ENCODE data around the gene GPD2.
"Not testable (repeated sequence)": the region's sequence is repeated elsewhere in the genome, so short reads cannot be mapped to it uniquely, and the experiment has no call there.

GPD2 gene

GRCh38 chr2:156474401-156474800, 38.2 kb downstream of the GPD2 start:
- no peak for DNase-seq (ENCODE audit: low spot score)

GRCh38 chr2:156476021-156476849, 40.1 kb downstream of the GPD2 start:
- DNase-seq (ENCODE audit: low spot score), result no peak

- no peak for DNase-seq (ENCODE audit: low spot score)
Observed at GRCh38 chr2:156476850-156477206, 40.6 kb downstream of the GPD2 start.

- no peak for DNase-seq (ENCODE audit: low spot score)
Observed at GRCh38 chr2:156480376-156480775, 44.2 kb downstream of the GPD2 start.

GRCh38 chr2:156481312-156481711, 45.1 kb downstream of the GPD2 start:
- DNase-seq (ENCODE audit: low spot score), result no peak

- DNase-seq (ENCODE audit: low spot score), result no peak
Observed at GRCh38 chr2:156483741-156484173, 47.6 kb downstream of the GPD2 start.

- DNase-seq (ENCODE audit: low spot score), result no peak
Observed at GRCh38 chr2:156486147-156486546, 50.0 kb downstream of the GPD2 start.

- no peak for DNase-seq (ENCODE audit: low spot score)
Observed at GRCh38 chr2:156486614-156487013, 50.4 kb downstream of the GPD2 start.

- DNase-seq (ENCODE audit: low spot score), result no peak
Observed at GRCh38 chr2:156489195-156489594, 53.0 kb downstream of the GPD2 start.

- no peak for DNase-seq (ENCODE audit: low spot score)
Observed at GRCh38 chr2:156489750-156490465, 53.7 kb downstream of the GPD2 start.

- DNase-seq (ENCODE audit: low spot score), result no peak
Observed at GRCh38 chr2:156490466-156490840, 54.3 kb downstream of the GPD2 start.

- DNase-seq (ENCODE audit: low spot score), result no peak
Observed at GRCh38 chr2:156491176-156491575, 55.0 kb downstream of the GPD2 start.

GRCh38 chr2:156492979-156493378, 56.8 kb downstream of the GPD2 start:
- no peak for DNase-seq (ENCODE audit: low spot score)

GRCh38 chr2:156495998-156496397, 59.8 kb downstream of the GPD2 start:
- not testable (repeated sequence) for DNase-seq (ENCODE audit: low spot score)

GRCh38 chr2:156505696-156506095, 69.5 kb downstream of the GPD2 start:
- DNase-seq (ENCODE audit: low spot score), result no peak

- no peak for DNase-seq (ENCODE audit: low spot score)
Observed at GRCh38 chr2:156511122-156511521, 74.9 kb downstream of the GPD2 start.

GRCh38 chr2:156511803-156512202, 75.6 kb downstream of the GPD2 start:
- DNase-seq (ENCODE audit: low spot score), result no peak

- no peak for DNase-seq (ENCODE audit: low spot score)
Observed at GRCh38 chr2:156512451-156512850, 76.3 kb downstream of the GPD2 start.

GRCh38 chr2:156513219-156513618, 77.0 kb downstream of the GPD2 start:
- no peak for DNase-seq (ENCODE audit: low spot score)

- DNase-seq (ENCODE audit: low spot score), result no peak
Observed at GRCh38 chr2:156517419-156517818, 81.2 kb downstream of the GPD2 start.

- DNase-seq (ENCODE audit: low spot score), result no peak
Observed at GRCh38 chr2:156518138-156518537, 82.0 kb downstream of the GPD2 start.

GRCh38 chr2:156522864-156523440, 86.8 kb downstream of the GPD2 start:
- DNase-seq (ENCODE audit: low spot score), result no peak

Data from SK-N-DZ (cell line).